Measurements from ENCODE around the gene RNF112. TPM values are rescaled to one million over a fixed set of nuclear protein-coding genes. Genes with fewer than 3 reads are reported as not detected.
"Not testable (repeated sequence)": the region's sequence is repeated elsewhere in the genome, so short reads cannot be mapped to it uniquely, and the experiment has no call there.

Gene RNF112
- total RNA-seq, 1 donor = 0.21 TPM

GRCh38 chr17:19433255-19433654 is 22.2 kb downstream of the RNF112 start:
- no peaks in the 10 kb centered on the region for H3K4me1 ChIP-seq (ENCODE audit: insufficient read depth, low read length)
- no peaks in the 10 kb centered on the region for H3K9me3 ChIP-seq (ENCODE audit: low read depth, low read length)
- no peaks in the 10 kb centered on the region for H3K27me3 ChIP-seq (ENCODE audit: insufficient read depth, low read length)
- no peak overlapping the region for H3K4me3 ChIP-seq (ENCODE audit: low read length)

- H3K27me3 ChIP-seq (ENCODE audit: insufficient read depth, low read length) = no peaks in the 10 kb centered on the region
- no peak overlapping the region for H3K4me3 ChIP-seq (ENCODE audit: low read length)
- H3K4me1 ChIP-seq (ENCODE audit: insufficient read depth, low read length) = no peaks in the 10 kb centered on the region
- no peaks in the 10 kb centered on the region for H3K9me3 ChIP-seq (ENCODE audit: low read depth, low read length)
Measured at GRCh38 chr17:19433727-19434340, 22.8 kb downstream of the RNF112 start.

DNA sequence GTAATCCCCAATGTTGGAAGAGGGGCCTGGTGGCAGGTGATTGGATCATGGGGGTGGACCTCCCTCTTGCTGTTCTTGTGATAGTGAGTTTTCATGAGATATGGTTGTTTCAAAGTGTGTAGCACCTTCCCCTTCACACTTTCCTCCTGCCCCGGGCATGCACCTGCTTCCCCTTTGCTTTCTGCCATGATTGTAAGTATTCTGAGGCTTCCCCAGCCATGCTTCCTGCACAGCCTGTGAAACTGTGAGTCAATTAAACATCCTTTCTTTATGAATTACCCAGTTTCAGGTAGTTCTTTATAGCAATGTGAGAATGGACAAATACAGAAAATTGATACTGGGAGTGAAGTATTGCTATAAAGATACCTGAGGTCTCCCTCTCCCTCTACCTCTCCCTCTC is 29.4 kb downstream of the RNF112 start:
- no peaks in the 10 kb centered on the region for H3K4me1 ChIP-seq (ENCODE audit: insufficient read depth, low read length)
- no peaks in the 10 kb centered on the region for H3K9me3 ChIP-seq (ENCODE audit: low read depth, low read length)
- H3K27me3 ChIP-seq (ENCODE audit: insufficient read depth, low read length) = no peaks in the 10 kb centered on the region
- no peak overlapping the region for H3K4me3 ChIP-seq (ENCODE audit: low read length)

GRCh38 chr17:19441288-19441687 is 30.3 kb downstream of the RNF112 start:
- not testable (repeated sequence) for H3K9me3 ChIP-seq (ENCODE audit: low read depth, low read length)

DNA sequence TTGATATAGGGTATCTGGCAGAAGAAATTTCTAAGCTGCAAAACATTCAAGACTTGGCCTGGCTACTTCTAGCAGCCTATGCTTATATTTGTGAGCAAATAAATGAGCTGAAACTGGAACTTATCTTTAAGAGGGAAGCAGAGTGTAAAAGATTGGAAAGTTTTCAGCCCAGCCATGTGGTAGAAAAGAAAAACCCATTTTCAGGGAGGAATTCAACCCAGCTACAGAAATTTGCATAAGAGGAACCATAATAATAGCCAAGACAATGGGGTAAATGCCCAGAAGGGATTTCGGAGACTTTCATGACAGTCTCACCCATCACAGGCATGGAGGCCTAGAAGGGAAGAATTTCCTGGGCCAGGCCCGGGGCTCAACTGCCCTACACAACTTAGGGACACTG is 31.7 kb downstream of the RNF112 start:
- no peaks in the 10 kb centered on the region for H3K9me3 ChIP-seq (ENCODE audit: low read depth, low read length)
- H3K4me3 ChIP-seq (ENCODE audit: low read length) = no peak overlapping the region
- no peaks in the 10 kb centered on the region for H3K27me3 ChIP-seq (ENCODE audit: insufficient read depth, low read length)

More at GRCh38 chr17:19441288-19441687, 30.3 kb downstream of the RNF112 start:
- H3K4me3 ChIP-seq (ENCODE audit: low read length); H3K4me1 ChIP-seq (ENCODE audit: insufficient read depth, low read length); H3K27me3 ChIP-seq (ENCODE audit: insufficient read depth, low read length): not testable (repeated sequence)

GRCh38 chr17:19443148-19443547 is 32.1 kb downstream of the RNF112 start:
- Histone ChIP-seq H3K9me3 (ENCODE audit: low read depth, low read length) (no peaks in the 10 kb centered on the region), H3K4me3 (ENCODE audit: low read length) (no peak overlapping the region), H3K27me3 (ENCODE audit: insufficient read depth, low read length) (no peaks in the 10 kb centered on the region), H3K4me1 (ENCODE audit: insufficient read depth, low read length) (peaks cover 2% of the 10 kb centered on the region)

More for the DNA sequence above, 31.7 kb downstream of the RNF112 start:
- no peaks in the 10 kb centered on the region for H3K4me1 ChIP-seq (ENCODE audit: insufficient read depth, low read length)

GRCh38 chr17:19445105-19445504 is 34.1 kb downstream of the RNF112 start:
- Histone ChIP-seq H3K27me3 (ENCODE audit: insufficient read depth, low read length) (peaks cover 2% of the 10 kb centered on the region), H3K9me3 (ENCODE audit: low read depth, low read length) (no peaks in the 10 kb centered on the region), H3K4me1 (ENCODE audit: insufficient read depth, low read length) (peaks cover 8% of the 10 kb centered on the region), H3K4me3 (ENCODE audit: low read length) (no peak overlapping the region)

DNA sequence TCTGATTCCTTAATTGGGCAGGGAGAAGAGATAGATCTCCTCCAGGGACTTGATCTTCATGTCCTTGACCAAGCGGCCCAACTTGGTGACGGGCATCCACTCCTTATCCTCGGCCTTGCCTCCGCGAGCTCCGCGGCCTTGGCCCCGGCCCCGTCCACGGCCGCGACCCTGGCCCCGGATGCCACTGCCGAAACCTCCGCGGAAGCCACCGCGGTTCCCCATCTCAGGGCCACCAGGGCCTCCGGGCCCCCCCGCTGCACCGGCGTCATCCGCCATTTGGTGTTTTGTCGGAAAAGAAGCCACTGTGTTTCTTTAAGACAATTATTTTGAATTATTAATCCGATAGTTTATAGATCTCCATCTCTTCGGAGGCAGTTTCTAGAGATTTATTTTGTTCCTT is 35.5 kb downstream of the RNF112 start:
- H3K27me3 ChIP-seq (ENCODE audit: insufficient read depth, low read length); H3K9me3 ChIP-seq (ENCODE audit: low read depth, low read length); H3K4me1 ChIP-seq (ENCODE audit: insufficient read depth, low read length); H3K4me3 ChIP-seq (ENCODE audit: low read length): not testable (repeated sequence)

DNA sequence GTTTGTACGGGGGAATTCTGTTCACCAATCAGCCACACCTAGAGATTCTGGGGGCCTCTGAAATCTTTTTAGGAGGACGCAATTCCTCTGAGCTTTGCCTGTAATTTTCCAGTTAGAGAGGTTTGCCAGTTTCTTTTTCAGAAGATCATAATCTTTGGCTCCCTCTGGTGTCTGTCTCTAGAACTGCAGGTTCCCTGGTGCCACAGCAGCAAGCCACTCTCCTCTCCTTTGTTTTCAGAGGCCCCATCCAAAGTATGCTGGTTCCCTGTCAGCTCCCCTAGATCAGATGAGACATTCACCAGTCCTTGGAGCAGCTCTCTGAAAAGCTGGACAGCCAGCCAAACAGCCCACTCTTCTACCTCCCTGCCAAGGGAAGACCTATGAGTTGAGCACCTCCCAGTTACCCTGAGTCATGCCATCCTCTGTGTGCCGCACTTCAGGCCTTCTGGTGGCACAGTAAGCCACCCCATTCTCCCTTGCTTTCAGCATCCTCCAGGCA is 36.1 kb downstream of the RNF112 start:
- no peak overlapping the region for H3K4me3 ChIP-seq (ENCODE audit: low read length)
- H3K27me3 ChIP-seq (ENCODE audit: insufficient read depth, low read length) = peaks cover 2% of the 10 kb centered on the region
- no peaks in the 10 kb centered on the region for H3K9me3 ChIP-seq (ENCODE audit: low read depth, low read length)
- H3K4me1 ChIP-seq (ENCODE audit: insufficient read depth, low read length) = peaks cover 8% of the 10 kb centered on the region

DNA sequence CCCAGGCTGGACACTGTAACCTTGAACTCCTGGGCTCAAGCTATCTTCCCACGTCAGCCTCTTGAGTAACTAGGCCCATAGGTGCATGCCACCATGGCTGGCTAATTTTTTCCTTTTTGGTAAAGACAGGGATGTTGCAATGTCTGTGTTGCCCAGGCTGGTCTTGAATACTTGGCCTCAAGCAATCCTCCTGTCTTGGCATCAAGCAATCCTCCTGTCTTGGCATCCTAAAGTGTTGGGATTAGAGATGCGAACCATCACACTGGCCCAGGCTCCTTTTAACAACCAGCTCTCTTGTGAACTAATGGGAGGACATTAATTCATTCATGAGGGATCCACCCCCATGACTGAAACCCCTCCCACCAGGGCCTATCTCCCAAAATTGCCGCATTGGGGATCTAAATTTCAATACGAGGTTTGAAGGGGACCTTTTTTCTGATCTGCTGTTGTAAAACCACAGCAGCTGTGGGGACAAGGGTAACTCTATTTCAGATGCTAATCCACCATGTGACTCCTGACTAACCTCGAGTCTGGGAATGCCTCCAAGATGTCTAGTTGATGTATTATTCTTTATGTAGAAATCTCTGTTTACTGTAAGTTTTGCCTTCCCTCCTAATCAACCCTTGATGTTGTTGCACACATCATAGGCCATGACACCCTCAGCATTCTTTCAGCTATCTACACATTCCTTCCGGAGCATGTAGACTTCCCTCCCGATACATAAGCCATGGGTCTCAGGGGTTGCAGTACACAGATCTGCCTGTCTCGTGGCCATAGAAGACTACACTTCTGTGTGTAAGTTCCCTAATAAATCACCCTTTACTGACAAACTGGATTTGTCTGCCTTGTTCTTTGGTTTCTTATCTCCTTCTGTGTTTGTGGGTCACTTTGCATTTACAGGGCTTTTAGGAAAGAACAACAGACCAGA is 37.6 kb downstream of the RNF112 start:
- Histone ChIP-seq H3K27me3 (ENCODE audit: insufficient read depth, low read length) (peaks cover 2% of the 10 kb centered on the region), H3K4me3 (ENCODE audit: low read length) (no peak overlapping the region), H3K9me3 (ENCODE audit: low read depth, low read length) (no peaks in the 10 kb centered on the region), H3K4me1 (ENCODE audit: insufficient read depth, low read length) (peaks cover 8% of the 10 kb centered on the region)

GRCh38 chr17:19449656-19450055 is 38.6 kb downstream of the RNF112 start:
- H3K9me3 ChIP-seq (ENCODE audit: low read depth, low read length) = no peaks in the 10 kb centered on the region
- peaks cover 2% of the 10 kb centered on the region for H3K27me3 ChIP-seq (ENCODE audit: insufficient read depth, low read length)
- H3K4me3 ChIP-seq (ENCODE audit: low read length) = no peak overlapping the region
- H3K4me1 ChIP-seq (ENCODE audit: insufficient read depth, low read length) = peaks cover 8% of the 10 kb centered on the region

DNA sequence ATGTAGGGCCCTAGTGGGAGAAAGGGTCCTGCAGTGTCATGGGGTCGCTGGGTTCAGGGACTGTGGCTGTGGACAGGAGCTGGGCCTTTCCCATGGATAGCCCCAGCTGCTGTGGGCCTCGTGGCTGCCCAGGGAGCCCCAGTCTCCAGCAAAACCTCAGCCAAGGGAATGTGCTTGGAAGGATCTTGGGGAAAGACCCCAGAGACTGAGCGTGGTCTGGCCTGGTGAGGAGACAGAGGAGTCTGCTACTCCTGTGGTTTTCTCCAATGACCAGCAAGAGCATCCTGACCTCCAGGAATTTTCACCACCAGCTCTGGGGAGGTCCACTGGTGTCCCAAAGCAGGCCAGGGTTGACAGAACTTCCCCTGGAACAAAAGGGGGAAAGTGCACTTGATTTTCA is 42.3 kb downstream of the RNF112 start:
- H3K27me3 ChIP-seq (ENCODE audit: insufficient read depth, low read length) = peaks cover 2% of the 10 kb centered on the region
- H3K9me3 ChIP-seq (ENCODE audit: low read depth, low read length) = no peaks in the 10 kb centered on the region
- H3K4me1 ChIP-seq (ENCODE audit: insufficient read depth, low read length) = peaks cover 5% of the 10 kb centered on the region
- H3K4me3 ChIP-seq (ENCODE audit: low read length) = no peak overlapping the region

- no peak overlapping the region for H3K4me3 ChIP-seq (ENCODE audit: low read length)
- H3K9me3 ChIP-seq (ENCODE audit: low read depth, low read length) = no peaks in the 10 kb centered on the region
- H3K4me1 ChIP-seq (ENCODE audit: insufficient read depth, low read length) = no peaks in the 10 kb centered on the region
- H3K27me3 ChIP-seq (ENCODE audit: insufficient read depth, low read length) = no peaks in the 10 kb centered on the region
Measured at GRCh38 chr17:19454074-19454473, 43.0 kb downstream of the RNF112 start.

DNA sequence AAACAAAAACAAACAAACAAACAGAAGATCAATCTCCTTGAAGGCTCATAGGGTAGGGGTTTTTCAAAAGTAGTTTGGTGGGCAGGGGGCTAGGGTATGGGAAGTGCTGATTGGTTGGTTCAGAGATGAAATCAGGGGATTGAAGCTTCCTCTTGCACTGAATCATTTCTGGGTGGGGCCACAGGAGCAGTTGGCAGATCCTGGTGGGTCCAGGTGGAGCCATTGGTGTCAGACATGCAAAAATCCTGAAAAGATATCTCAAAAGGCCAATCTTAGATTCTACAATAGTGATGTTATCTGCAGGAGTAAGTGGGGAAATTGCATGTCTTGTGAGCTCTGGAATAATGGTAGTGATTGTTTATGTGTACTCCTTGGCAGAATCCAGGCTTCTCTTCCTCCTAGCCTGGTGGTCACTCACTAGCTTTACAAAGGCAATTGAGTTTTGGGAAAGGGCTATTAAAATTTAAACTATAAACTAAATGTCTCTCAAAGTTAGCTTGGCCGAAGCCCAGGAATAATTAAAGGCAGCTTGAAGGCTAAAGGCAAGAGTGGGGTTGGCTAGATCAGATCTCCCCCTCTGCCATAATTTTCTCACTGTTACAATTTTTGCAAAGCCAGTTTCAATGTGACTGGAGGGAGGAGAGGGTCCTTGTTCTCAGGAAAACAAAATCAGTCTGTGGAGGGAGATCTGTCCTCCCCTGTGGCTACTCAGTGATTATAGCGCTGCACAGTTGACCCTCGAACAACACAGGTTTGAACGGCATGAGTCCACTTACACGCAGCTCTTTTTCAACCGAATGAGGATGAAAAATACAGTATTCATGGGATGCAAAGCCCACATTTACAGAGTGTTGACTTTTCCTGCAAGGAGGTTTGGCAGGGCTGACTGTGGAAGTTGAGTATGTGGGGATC is 45.2 kb downstream of the RNF112 start:
- Histone ChIP-seq H3K27me3 (ENCODE audit: insufficient read depth, low read length) (no peaks in the 10 kb centered on the region), H3K4me1 (ENCODE audit: insufficient read depth, low read length) (peaks cover 8% of the 10 kb centered on the region), H3K9me3 (ENCODE audit: low read depth, low read length) (no peaks in the 10 kb centered on the region), H3K4me3 (ENCODE audit: low read length) (no peak overlapping the region)

DNA sequence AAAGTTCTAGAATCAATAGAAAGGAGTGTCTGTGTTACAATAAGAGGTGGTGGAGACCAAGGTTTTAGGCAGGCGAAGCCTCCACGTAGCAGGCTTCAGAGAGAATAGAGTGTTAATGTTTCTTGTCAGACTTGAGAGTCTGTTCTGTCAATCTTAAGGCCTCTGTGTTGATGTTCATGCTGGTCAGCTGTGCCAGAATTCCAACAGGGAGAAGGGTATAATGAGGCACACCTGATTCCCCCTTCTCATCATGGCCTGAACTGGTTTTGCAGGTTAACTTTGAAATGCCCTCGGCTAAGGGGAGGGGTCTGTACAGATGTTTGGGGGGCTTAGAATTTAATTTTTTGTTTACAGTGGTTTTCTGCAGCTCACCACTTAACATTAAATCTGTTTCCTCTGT is 46.0 kb downstream of the RNF112 start:
- Histone ChIP-seq H3K4me3 (ENCODE audit: low read length) (no peak overlapping the region), H3K4me1 (ENCODE audit: insufficient read depth, low read length) (peaks cover 15% of the 10 kb centered on the region), H3K9me3 (ENCODE audit: low read depth, low read length) (no peaks in the 10 kb centered on the region), H3K27me3 (ENCODE audit: insufficient read depth, low read length) (no peaks in the 10 kb centered on the region)
